HG03060 (cell line): ENCODE measurements around the gene TMEM164.

ENCODE experiments used
- ATAC-seq: cut with Tn5 transposase; IDR thresholded peaks from one replicate; pipeline ENCODE4 v1.9.1; 2021; ENCODE audit warnings: low read depth, moderate number of reproducible peaks; ENCODE audit not compliant: unreplicated experiment

Gene TMEM164

GRCh38 chrX:110188701-110189558 lies 186.0 kb downstream of the TMEM164 start:
- ATAC-seq: no peak

- no peak for ATAC-seq
Measured at GRCh38 chrX:110192516-110192915, 189.6 kb downstream of the TMEM164 start.

GRCh38 chrX:110194977-110195376 lies 192.1 kb downstream of the TMEM164 start:
- no peak for ATAC-seq

GRCh38 chrX:110201799-110202198 lies 198.9 kb downstream of the TMEM164 start:
- no peak for ATAC-seq

GRCh38 chrX:110204986-110205385 lies 202.1 kb downstream of the TMEM164 start:
- no peak for ATAC-seq

- ATAC-seq: no peak
Measured at GRCh38 chrX:110208092-110208491, 205.2 kb downstream of the TMEM164 start.

- ATAC-seq: no peak
Measured at GRCh38 chrX:110210417-110211139, 207.7 kb downstream of the TMEM164 start.

GRCh38 chrX:110211340-110211739 lies 208.4 kb downstream of the TMEM164 start:
- no peak for ATAC-seq

GRCh38 chrX:110212299-110212698 lies 209.4 kb downstream of the TMEM164 start:
- no peak for ATAC-seq

- no peak for ATAC-seq
Measured at GRCh38 chrX:110213183-110213582, 210.3 kb downstream of the TMEM164 start.

- no peak for ATAC-seq
Measured at GRCh38 chrX:110214684-110215083, 211.8 kb downstream of the TMEM164 start.

GRCh38 chrX:110215411-110215810 lies 212.5 kb downstream of the TMEM164 start:
- no peak for ATAC-seq

- ATAC-seq: no peak
Measured at GRCh38 chrX:110216027-110216426, 213.1 kb downstream of the TMEM164 start.

GRCh38 chrX:110218591-110218990 lies 215.7 kb downstream of the TMEM164 start:
- no peak for ATAC-seq

- ATAC-seq: no peak
Measured at GRCh38 chrX:110219920-110220319, 217.0 kb downstream of the TMEM164 start.

GRCh38 chrX:110222497-110223257 lies 219.8 kb downstream of the TMEM164 start:
- no peak for ATAC-seq

GRCh38 chrX:110224926-110225617 lies 222.2 kb downstream of the TMEM164 start:
- ATAC-seq: no peak

- no peak for ATAC-seq
Measured at GRCh38 chrX:110226931-110227330, 224.0 kb downstream of the TMEM164 start.
